ENCODE measurements around the gene NUMBL. TPM values are rescaled to one million over a fixed set of nuclear protein-coding genes. Genes with fewer than 3 reads are reported as not detected.
A peak's percentile ranks its signal among the peaks of the same experiment; 100 is the strongest.

Gene NUMBL
- total and polyA plus RNA-seq, 4 donors: 19.0 to 66.5 (median 35.1) TPM

- peaks cover 30% of the 10 kb centered on the region for H3K4me1 ChIP-seq (ENCODE audit: control insufficient read depth, insufficient read depth, low read length)
- no peaks in the 10 kb centered on the region for H3K27me3 ChIP-seq (ENCODE audit: control insufficient read depth, insufficient read depth, low read length)
- 72% methylated on average over 4 of the region's 14 CpGs for WGBS (ENCODE audit: insufficient coverage)
- no peak overlapping the region for H3K4me3 ChIP-seq (ENCODE audit: low read depth, low read length)
- no peak for DNase-seq (ENCODE audit: low read depth in 4 of 6, low spot score in 6 of 6)
- peaks cover 55% of the 10 kb centered on the region for H3K36me3 ChIP-seq (ENCODE audit: control insufficient read depth, insufficient read depth, low read length)
- H3K27ac ChIP-seq (ENCODE audit: low read depth, low read length): peak overlapping the region; percentile 6
- no peaks in the 10 kb centered on the region for H3K9me3 ChIP-seq (ENCODE audit: control insufficient read depth, insufficient read depth, low read length)
Observed at GRCh38 chr19:40692212-40692551, 1.7 kb upstream of the NUMBL start.

- Histone ChIP-seq H3K27me3 (ENCODE audit: control insufficient read depth, insufficient read depth, low read length) (no peaks in the 10 kb centered on the region), H3K4me3 (ENCODE audit: low read depth, low read length) (peak overlapping the region; percentile 66), H3K4me1 (ENCODE audit: control insufficient read depth, insufficient read depth, low read length) (peaks cover 30% of the 10 kb centered on the region), H3K27ac (ENCODE audit: low read depth, low read length) (peak overlapping the region; percentile 89), H3K36me3 (ENCODE audit: control insufficient read depth, insufficient read depth, low read length) (peaks cover 58% of the 10 kb centered on the region), H3K9me3 (ENCODE audit: control insufficient read depth, insufficient read depth, low read length) (no peaks in the 10 kb centered on the region)
- 45% methylated on average over 17 of the region's 24 CpGs for WGBS (ENCODE audit: insufficient coverage)
- DNase-seq (ENCODE audit: low read depth in 4 of 6, low spot score in 6 of 6): no peak
Observed at GRCh38 chr19:40691421-40692211, 1.2 kb upstream of the NUMBL start.

GRCh38 chr19:40690693-40691420 is 406 bp upstream of the NUMBL start:
- under 1% methylated on average over 47 of the region's 56 CpGs for WGBS (ENCODE audit: insufficient coverage)
- peak; percentile 75 to 97 (median 90) for DNase-seq (ENCODE audit: low read depth in 4 of 6, low spot score in 6 of 6)
- H3K9me3 ChIP-seq (ENCODE audit: control insufficient read depth, insufficient read depth, low read length): no peaks in the 10 kb centered on the region
- peaks cover 58% of the 10 kb centered on the region for H3K36me3 ChIP-seq (ENCODE audit: control insufficient read depth, insufficient read depth, low read length)
- H3K4me1 ChIP-seq (ENCODE audit: control insufficient read depth, insufficient read depth, low read length): peaks cover 30% of the 10 kb centered on the region
- peak overlapping the region; percentile 66 for H3K4me3 ChIP-seq (ENCODE audit: low read depth, low read length)
- H3K27me3 ChIP-seq (ENCODE audit: control insufficient read depth, insufficient read depth, low read length): no peaks in the 10 kb centered on the region
- H3K27ac ChIP-seq (ENCODE audit: low read depth, low read length): peak overlapping the region; percentile 89

- DNase-seq (ENCODE audit: low read depth in 4 of 6, low spot score in 6 of 6): peak in 2 of 6 donors; percentile 52 to 72
- WGBS (ENCODE audit: insufficient coverage): 11% methylated on average over 13 of the region's 18 CpGs
- peak overlapping the region; percentile 73 for H3K27ac ChIP-seq (ENCODE audit: low read depth, low read length)
Observed at GRCh38 chr19:40689339-40690049, 957 bp downstream of the NUMBL start.

GRCh38 chr19:40688987-40689338 is 1.5 kb downstream of the NUMBL start:
- peaks cover 30% of the 10 kb centered on the region for H3K4me1 ChIP-seq (ENCODE audit: control insufficient read depth, insufficient read depth, low read length)
- H3K27ac ChIP-seq (ENCODE audit: low read depth, low read length): peak overlapping the region; percentile 73
- H3K9me3 ChIP-seq (ENCODE audit: control insufficient read depth, insufficient read depth, low read length): no peaks in the 10 kb centered on the region
- peaks cover 61% of the 10 kb centered on the region for H3K36me3 ChIP-seq (ENCODE audit: control insufficient read depth, insufficient read depth, low read length)
- H3K4me3 ChIP-seq (ENCODE audit: low read depth, low read length): peak overlapping the region; percentile 69
- 26% methylated on average over 4 of the region's 4 CpGs for WGBS (ENCODE audit: insufficient coverage)
- no peak for DNase-seq (ENCODE audit: low read depth in 4 of 6, low spot score in 6 of 6)
- H3K27me3 ChIP-seq (ENCODE audit: control insufficient read depth, insufficient read depth, low read length): no peaks in the 10 kb centered on the region

More at GRCh38 chr19:40689339-40690049, 957 bp downstream of the NUMBL start:
- Histone ChIP-seq H3K27me3 (ENCODE audit: control insufficient read depth, insufficient read depth, low read length) (no peaks in the 10 kb centered on the region), H3K9me3 (ENCODE audit: control insufficient read depth, insufficient read depth, low read length) (no peaks in the 10 kb centered on the region), H3K4me1 (ENCODE audit: control insufficient read depth, insufficient read depth, low read length) (peaks cover 30% of the 10 kb centered on the region), H3K4me3 (ENCODE audit: low read depth, low read length) (peak overlapping the region; percentile 69), H3K36me3 (ENCODE audit: control insufficient read depth, insufficient read depth, low read length) (peaks cover 61% of the 10 kb centered on the region)

- Histone ChIP-seq H3K27me3 (ENCODE audit: control insufficient read depth, insufficient read depth, low read length) (no peaks in the 10 kb centered on the region), H3K4me1 (ENCODE audit: control insufficient read depth, insufficient read depth, low read length) (peaks cover 30% of the 10 kb centered on the region), H3K9me3 (ENCODE audit: control insufficient read depth, insufficient read depth, low read length) (no peaks in the 10 kb centered on the region), H3K36me3 (ENCODE audit: control insufficient read depth, insufficient read depth, low read length) (peaks cover 61% of the 10 kb centered on the region), H3K4me3 (ENCODE audit: low read depth, low read length) (no peak overlapping the region), H3K27ac (ENCODE audit: low read depth, low read length) (no peak overlapping the region)
- WGBS (ENCODE audit: insufficient coverage): 75% methylated on average over 1 of the region's 1 CpG
- no peak for DNase-seq (ENCODE audit: low read depth in 4 of 6, low spot score in 6 of 6)
Observed at GRCh38 chr19:40688309-40688708, 2.1 kb downstream of the NUMBL start.

GRCh38 chr19:40687525-40688016 is 2.9 kb downstream of the NUMBL start:
- no peaks in the 10 kb centered on the region for H3K27me3 ChIP-seq (ENCODE audit: control insufficient read depth, insufficient read depth, low read length)
- 70% methylated on average over 12 of the region's 12 CpGs for WGBS (ENCODE audit: insufficient coverage)
- H3K36me3 ChIP-seq (ENCODE audit: control insufficient read depth, insufficient read depth, low read length): peaks cover 61% of the 10 kb centered on the region
- DNase-seq (ENCODE audit: low read depth in 4 of 6, low spot score in 6 of 6): peak in 1 of 6 donors; percentile 66
- H3K4me1 ChIP-seq (ENCODE audit: control insufficient read depth, insufficient read depth, low read length): peaks cover 30% of the 10 kb centered on the region
- H3K4me3 ChIP-seq (ENCODE audit: low read depth, low read length): no peak overlapping the region
- peak overlapping the region; percentile 42 for H3K27ac ChIP-seq (ENCODE audit: low read depth, low read length)
- H3K9me3 ChIP-seq (ENCODE audit: control insufficient read depth, insufficient read depth, low read length): no peaks in the 10 kb centered on the region

GRCh38 chr19:40686882-40687524 is 3.4 kb downstream of the NUMBL start:
- Histone ChIP-seq H3K9me3 (ENCODE audit: control insufficient read depth, insufficient read depth, low read length) (no peaks in the 10 kb centered on the region), H3K4me1 (ENCODE audit: control insufficient read depth, insufficient read depth, low read length) (peaks cover 24% of the 10 kb centered on the region), H3K27ac (ENCODE audit: low read depth, low read length) (peak overlapping the region; percentile 42), H3K36me3 (ENCODE audit: control insufficient read depth, insufficient read depth, low read length) (peaks cover 61% of the 10 kb centered on the region), H3K27me3 (ENCODE audit: control insufficient read depth, insufficient read depth, low read length) (no peaks in the 10 kb centered on the region), H3K4me3 (ENCODE audit: low read depth, low read length) (no peak overlapping the region)
- no peak for DNase-seq (ENCODE audit: low read depth in 4 of 6, low spot score in 6 of 6)
- WGBS (ENCODE audit: insufficient coverage): 80% methylated on average over 9 of the region's 14 CpGs

- Histone ChIP-seq H3K27me3 (ENCODE audit: control insufficient read depth, insufficient read depth, low read length) (no peaks in the 10 kb centered on the region), H3K4me1 (ENCODE audit: control insufficient read depth, insufficient read depth, low read length) (peaks cover 10% of the 10 kb centered on the region), H3K27ac (ENCODE audit: low read depth, low read length) (no peak overlapping the region), H3K9me3 (ENCODE audit: control insufficient read depth, insufficient read depth, low read length) (no peaks in the 10 kb centered on the region), H3K36me3 (ENCODE audit: control insufficient read depth, insufficient read depth, low read length) (peaks cover 66% of the 10 kb centered on the region), H3K4me3 (ENCODE audit: low read depth, low read length) (no peak overlapping the region)
- WGBS (ENCODE audit: insufficient coverage): 87% methylated on average over 6 of the region's 6 CpGs
- DNase-seq (ENCODE audit: low read depth in 4 of 6, low spot score in 6 of 6): no peak
Observed at GRCh38 chr19:40685563-40685962, 4.9 kb downstream of the NUMBL start.

Measured in spinal cord (tissue), 10 donors.